ENCODE data around the gene SNURF. TPM values are rescaled to one million over a fixed set of nuclear protein-coding genes. Genes with fewer than 3 reads are reported as not detected.
"Not testable (repeated sequence)": the region's sequence is repeated elsewhere in the genome, so short reads cannot be mapped to it uniquely, and the experiment has no call there.

SNURF gene
- total and polyA plus RNA-seq, 4 donors, result 2.1 to 78.4 (median 3.1) TPM

DNA sequence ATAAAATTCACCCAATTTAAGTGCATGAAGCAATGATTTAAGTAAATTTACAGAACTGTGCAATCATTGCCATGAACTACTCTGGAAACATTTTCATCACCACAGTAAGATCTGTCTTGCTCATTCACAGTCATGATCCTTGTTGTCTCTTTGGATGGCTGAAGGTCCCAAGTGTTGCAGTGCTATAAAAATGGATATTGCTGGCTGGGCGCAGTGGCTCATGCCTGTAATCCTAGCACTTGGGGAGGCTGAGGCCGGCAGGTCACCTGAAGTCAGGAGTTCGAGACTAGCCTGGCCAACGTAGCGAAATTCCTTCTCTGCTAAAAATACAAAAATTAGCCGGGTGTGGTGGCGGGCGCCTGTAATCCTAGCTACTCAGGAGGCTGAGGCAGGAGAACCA, 17.0 kb downstream of the SNURF start:
- no peak for DNase-seq
- TF ChIP-seq, protein P1, sequence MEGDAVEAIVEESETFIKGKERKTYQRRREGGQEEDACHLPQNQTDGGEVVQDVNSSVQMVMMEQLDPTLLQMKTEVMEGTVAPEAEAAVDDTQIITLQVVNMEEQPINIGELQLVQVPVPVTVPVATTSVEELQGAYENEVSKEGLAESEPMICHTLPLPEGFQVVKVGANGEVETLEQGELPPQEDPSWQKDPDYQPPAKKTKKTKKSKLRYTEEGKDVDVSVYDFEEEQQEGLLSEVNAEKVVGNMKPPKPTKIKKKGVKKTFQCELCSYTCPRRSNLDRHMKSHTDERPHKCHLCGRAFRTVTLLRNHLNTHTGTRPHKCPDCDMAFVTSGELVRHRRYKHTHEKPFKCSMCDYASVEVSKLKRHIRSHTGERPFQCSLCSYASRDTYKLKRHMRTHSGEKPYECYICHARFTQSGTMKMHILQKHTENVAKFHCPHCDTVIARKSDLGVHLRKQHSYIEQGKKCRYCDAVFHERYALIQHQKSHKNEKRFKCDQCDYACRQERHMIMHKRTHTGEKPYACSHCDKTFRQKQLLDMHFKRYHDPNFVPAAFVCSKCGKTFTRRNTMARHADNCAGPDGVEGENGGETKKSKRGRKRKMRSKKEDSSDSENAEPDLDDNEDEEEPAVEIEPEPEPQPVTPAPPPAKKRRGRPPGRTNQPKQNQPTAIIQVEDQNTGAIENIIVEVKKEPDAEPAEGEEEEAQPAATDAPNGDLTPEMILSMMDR (IDR thresholded peaks at IDR 0.05; ENCODE audit: control extremely low read depth, extremely low read depth), result no peak
- Histone ChIP-seq H3K4me1 (ENCODE audit: control insufficient read depth in 5 of 5, insufficient read depth in 5 of 5, low read length in 5 of 5) (no peaks in the 10 kb centered on the region), H3K27ac (ENCODE audit: low read depth in 1 of 2, low read length in 1 of 2) (no peak overlapping the region), H3K4me3 (no peak overlapping the region), H3K27me3 (ENCODE audit: control insufficient read depth in 3 of 3, insufficient read depth in 3 of 3, low read length in 2 of 3) (no peaks in the 10 kb centered on the region), H3K9me3 (ENCODE audit: control insufficient read depth in 4 of 4, insufficient read depth in 3 of 4, low read length in 3 of 4) (peaks cover 0 to 20% (median 0%) of the 10 kb centered on the region in 4 donors), H3K9ac (ENCODE audit: insufficient read depth in 1 of 2, low read length in 2 of 2) (no peak overlapping the region), H3K36me3 (ENCODE audit: control insufficient read depth in 4 of 4, insufficient read depth in 4 of 4, low read length in 4 of 4) (peaks cover 13 to 26% (median 18%) of the 10 kb centered on the region in 4 donors)
- 92 to 96% methylated on average over 8 of the region's 8 CpGs for WGBS, 2 donors
- no peak for ATAC-seq (ENCODE audit: insufficient read depth, low FRiP score)

- H3K9me3 ChIP-seq (ENCODE audit: control insufficient read depth in 4 of 4, insufficient read depth in 3 of 4, low read length in 3 of 4), result peaks cover 0 to 21% (median 0%) of the 10 kb centered on the region in 4 donors
- H3K27me3 ChIP-seq (ENCODE audit: control insufficient read depth in 3 of 3, insufficient read depth in 3 of 3, low read length in 2 of 3); H3K4me1 ChIP-seq (ENCODE audit: control insufficient read depth in 5 of 5, insufficient read depth in 5 of 5, low read length in 5 of 5); DNase-seq; H3K9ac ChIP-seq (ENCODE audit: insufficient read depth in 1 of 2, low read length in 2 of 2); ATAC-seq (ENCODE audit: insufficient read depth, low FRiP score); H3K4me3 ChIP-seq; H3K27ac ChIP-seq (ENCODE audit: low read depth in 1 of 2, low read length in 1 of 2): not testable (repeated sequence)
- peaks cover 13 to 28% (median 24%) of the 10 kb centered on the region in 4 donors for H3K36me3 ChIP-seq (ENCODE audit: control insufficient read depth in 4 of 4, insufficient read depth in 4 of 4, low read length in 4 of 4)
- 91% methylated on average over 5 of the region's 5 CpGs for WGBS, 2 donors
Observed at GRCh38 chr15:24972707-24973106, 17.9 kb downstream of the SNURF start.

DNA sequence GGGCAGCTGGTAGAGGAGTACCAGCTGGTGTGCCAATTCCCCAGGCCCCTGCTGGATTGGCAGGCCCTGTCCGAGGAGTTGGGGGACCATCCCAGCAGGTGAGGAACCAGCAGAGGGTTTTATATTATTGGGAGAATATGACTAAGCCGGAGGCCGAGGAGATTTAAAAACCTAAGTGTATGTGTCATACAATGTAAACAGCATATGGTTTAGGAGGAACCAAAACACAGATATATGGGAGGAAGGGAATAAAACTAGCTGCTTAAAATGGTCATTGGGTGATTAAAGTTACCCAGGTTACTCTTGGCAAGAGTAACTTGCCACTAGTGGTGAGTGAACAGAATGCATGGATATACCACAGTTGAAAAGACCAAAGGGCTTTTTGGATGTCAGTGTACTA, 22.1 kb downstream of the SNURF start:
- Histone ChIP-seq H3K4me1 (ENCODE audit: control insufficient read depth in 5 of 5, insufficient read depth in 5 of 5, low read length in 5 of 5) (no peaks in the 10 kb centered on the region), H3K4me3 (no peak overlapping the region), H3K9me3 (ENCODE audit: control insufficient read depth in 4 of 4, insufficient read depth in 3 of 4, low read length in 3 of 4) (peaks cover 0 to 26% (median 0%) of the 10 kb centered on the region in 4 donors), H3K9ac (ENCODE audit: insufficient read depth in 1 of 2, low read length in 2 of 2) (no peak overlapping the region), H3K27ac (ENCODE audit: low read depth in 1 of 2, low read length in 1 of 2) (no peak overlapping the region), H3K36me3 (ENCODE audit: control insufficient read depth in 4 of 4, insufficient read depth in 4 of 4, low read length in 4 of 4) (peaks cover 13 to 54% (median 28%) of the 10 kb centered on the region in 4 donors), H3K27me3 (ENCODE audit: control insufficient read depth in 3 of 3, insufficient read depth in 3 of 3, low read length in 2 of 3) (no peaks in the 10 kb centered on the region)
- TF ChIP-seq, protein P1 (IDR thresholded peaks at IDR 0.05; ENCODE audit: control extremely low read depth, extremely low read depth), result no peak
- 87 to 88% methylated on average over 3 of the region's 3 CpGs for WGBS, 2 donors
- no peak for DNase-seq
- no peak for ATAC-seq (ENCODE audit: insufficient read depth, low FRiP score)

DNA sequence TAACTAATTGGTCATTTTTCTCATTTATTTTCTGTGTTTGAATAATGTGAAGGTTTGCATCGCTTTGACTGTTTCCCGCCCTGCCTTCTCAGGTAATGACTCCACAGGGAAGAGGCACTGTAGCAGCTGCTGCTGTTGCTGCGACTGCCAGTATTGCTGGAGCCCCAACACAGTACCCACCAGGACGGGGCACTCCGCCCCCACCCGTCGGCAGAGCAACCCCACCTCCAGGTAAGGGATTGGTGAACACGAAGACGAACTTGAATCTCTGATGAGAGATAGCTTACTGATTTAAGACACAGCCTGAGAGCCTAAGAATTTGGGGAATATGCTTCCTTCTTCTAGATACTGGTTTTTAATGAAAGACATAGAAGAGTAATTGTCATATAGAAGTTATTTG, 22.9 kb downstream of the SNURF start:
- peaks cover 0 to 27% (median 0%) of the 10 kb centered on the region in 4 donors for H3K9me3 ChIP-seq (ENCODE audit: control insufficient read depth in 4 of 4, insufficient read depth in 3 of 4, low read length in 3 of 4)
- peaks cover 16 to 60% (median 31%) of the 10 kb centered on the region in 4 donors for H3K36me3 ChIP-seq (ENCODE audit: control insufficient read depth in 4 of 4, insufficient read depth in 4 of 4, low read length in 4 of 4)
- DNase-seq, result no peak

More for the DNA sequence above, 22.9 kb downstream of the SNURF start:
- Histone ChIP-seq H3K9ac (ENCODE audit: insufficient read depth in 1 of 2, low read length in 2 of 2) (no peak overlapping the region), H3K4me3 (no peak overlapping the region), H3K27me3 (ENCODE audit: control insufficient read depth in 3 of 3, insufficient read depth in 3 of 3, low read length in 2 of 3) (no peaks in the 10 kb centered on the region), H3K4me1 (ENCODE audit: control insufficient read depth in 5 of 5, insufficient read depth in 5 of 5, low read length in 5 of 5) (no peaks in the 10 kb centered on the region), H3K27ac (ENCODE audit: low read depth in 1 of 2, low read length in 1 of 2) (no peak overlapping the region)
- WGBS, 2 donors, result 90 to 93% methylated on average over 9 of the region's 9 CpGs
- TF ChIP-seq, protein P1 (IDR thresholded peaks at IDR 0.05; ENCODE audit: control extremely low read depth, extremely low read depth), result no peak
- ATAC-seq (ENCODE audit: insufficient read depth, low FRiP score), result no peak

Data from lung (tissue), 12 donors.